Measurements from ENCODE around the gene RNU7-1.
A peak's percentile ranks its signal among the peaks of the same experiment; 100 is the strongest.

RNU7-1 gene

GRCh38 chr12:6954316-6955107, 10.9 kb downstream of the RNU7-1 start:
- no peak for DNase-seq

GRCh38 chr12:6955108-6956020, 11.7 kb downstream of the RNU7-1 start:
- DNase-seq = no peak

GRCh38 chr12:6956021-6956727, 12.6 kb downstream of the RNU7-1 start:
- peak in 1 of 2 experiments; percentile 30 for DNase-seq

- DNase-seq = no peak
Observed at GRCh38 chr12:6957151-6957701, 13.6 kb downstream of the RNU7-1 start.

- peak in 1 of 2 experiments; percentile 32 for DNase-seq
Observed at GRCh38 chr12:6957741-6958608, 14.4 kb downstream of the RNU7-1 start.

- no peak for DNase-seq
Observed at GRCh38 chr12:6958609-6959057, 15.0 kb downstream of the RNU7-1 start.

- peak in 1 of 2 experiments; percentile 72 for DNase-seq
Observed at GRCh38 chr12:6959058-6959804, 15.6 kb downstream of the RNU7-1 start.

- no peak for DNase-seq
Observed at GRCh38 chr12:6959805-6960592, 16.4 kb downstream of the RNU7-1 start.

- DNase-seq = no peak
Observed at GRCh38 chr12:6960593-6961277, 17.1 kb downstream of the RNU7-1 start.

- DNase-seq = peak; percentile 94 to 99
Observed at GRCh38 chr12:6961278-6961694, 17.7 kb downstream of the RNU7-1 start.

- peak in 1 of 2 experiments; percentile 62 for DNase-seq
Observed at GRCh38 chr12:6961695-6962284, 18.2 kb downstream of the RNU7-1 start.

- peak in 1 of 2 experiments; percentile 24 for DNase-seq
Observed at GRCh38 chr12:6962285-6963015, 18.8 kb downstream of the RNU7-1 start.

GRCh38 chr12:6963016-6963731, 19.6 kb downstream of the RNU7-1 start:
- DNase-seq = no peak

GRCh38 chr12:6963791-6964413, 20.3 kb downstream of the RNU7-1 start:
- DNase-seq = no peak

GRCh38 chr12:6964605-6965025, 21.0 kb downstream of the RNU7-1 start:
- no peak for DNase-seq

- peak; percentile 86 to 88 for DNase-seq
Observed at GRCh38 chr12:6965026-6965661, 21.5 kb downstream of the RNU7-1 start.
